IPS-11a (cell line): ENCODE results near the gene WSCD2.

Source experiments
- H3K4me3 ChIP-seq: one replicate; pipeline ENCODE4 v1.5.1; 2013; ENCODE audit warnings: low read depth, low read length, control low read depth

Gene WSCD2

GRCh38 chr12:108296945-108297344 lies 167.9 kb downstream of the WSCD2 start:
- no peak overlapping the region for H3K4me3 ChIP-seq

- H3K4me3 ChIP-seq, result no peak overlapping the region
These were observed 168.3 kb downstream of the WSCD2 start for GRCh38 chr12:108297424-108297823.

GRCh38 chr12:108297895-108298760 lies 169.0 kb downstream of the WSCD2 start:
- no peak overlapping the region for H3K4me3 ChIP-seq

GRCh38 chr12:108298761-108299275 lies 169.7 kb downstream of the WSCD2 start:
- H3K4me3 ChIP-seq, result no peak overlapping the region

GRCh38 chr12:108299516-108299915 lies 170.4 kb downstream of the WSCD2 start:
- H3K4me3 ChIP-seq, result no peak overlapping the region
